ENCODE measurements around the gene VWC2. TPM values are rescaled to one million over a fixed set of nuclear protein-coding genes. Genes with fewer than 3 reads are reported as not detected.
"Not testable (repeated sequence)": the region's sequence is repeated elsewhere in the genome, so short reads cannot be mapped to it uniquely, and the experiment has no call there.

The VWC2 gene
- total RNA-seq, 1 donor from 2014 or later: 7.7 TPM

DNA sequence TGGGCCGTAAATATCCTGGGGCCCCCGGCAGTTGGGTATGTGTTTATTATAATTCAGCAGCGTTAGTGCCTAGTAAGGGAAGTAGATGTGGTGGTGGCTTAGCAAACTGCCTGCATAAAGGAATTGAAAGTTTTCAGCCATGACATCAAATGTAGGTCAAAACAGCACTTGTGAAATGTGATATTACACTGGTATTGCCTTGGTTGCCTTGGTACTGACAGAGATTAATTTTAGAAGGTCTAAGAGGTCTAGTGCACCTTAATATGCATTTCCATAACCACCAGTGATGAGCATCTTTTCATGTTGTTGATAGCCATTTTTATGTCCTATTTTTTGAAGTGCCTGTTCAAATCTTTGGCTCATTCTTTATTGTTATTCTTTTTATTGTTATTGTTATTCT is 50.1 kb downstream of the VWC2 start:
- intact Hi-C loops (cut with DNase I): no loop called here
- no peak for DNase-seq
- ATAC-seq (ENCODE audit: poor library complexity): peak; percentile 58

DNA sequence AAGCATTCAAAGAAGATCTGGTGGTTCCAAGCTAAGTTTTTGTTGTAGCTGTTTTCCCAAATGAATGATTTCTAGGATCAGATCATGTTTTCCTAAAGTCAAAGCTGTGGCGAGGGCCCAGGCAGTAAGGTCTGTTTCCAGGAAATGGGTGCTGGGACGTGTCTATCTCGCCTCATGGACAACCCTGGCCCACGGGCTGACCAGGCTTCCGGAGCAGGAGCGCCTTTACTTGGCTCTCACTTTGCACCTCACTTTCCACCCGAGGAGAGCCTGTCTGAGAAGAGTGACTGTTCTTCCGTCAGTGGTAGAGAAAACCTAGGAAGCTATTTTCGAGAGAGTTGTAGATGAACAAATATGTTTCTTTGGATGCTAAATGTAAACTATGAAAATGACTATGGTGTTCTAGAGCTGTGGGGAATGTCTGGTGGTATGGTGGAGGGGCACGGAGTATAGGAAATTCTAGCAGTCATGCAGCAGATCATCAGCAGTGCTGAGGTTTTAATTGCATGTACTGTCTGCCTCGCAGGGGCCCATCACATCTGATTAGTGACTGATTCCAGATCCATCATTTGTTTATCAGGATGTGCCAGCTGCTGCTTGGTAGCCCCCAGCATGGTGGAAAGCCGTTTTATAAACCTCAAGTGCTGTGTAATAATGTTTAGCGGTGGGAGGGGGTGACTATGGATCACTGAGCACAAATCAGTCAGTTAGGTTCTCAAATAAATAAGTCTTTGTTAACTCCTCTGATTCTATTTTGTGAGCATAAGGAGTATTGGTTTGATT is 66.6 kb downstream of the VWC2 start:
- DNase-seq (no peak), ATAC-seq (ENCODE audit: poor library complexity) (peak; percentile 34)
- intact Hi-C loops (cut with DNase I): no loop called here

DNA sequence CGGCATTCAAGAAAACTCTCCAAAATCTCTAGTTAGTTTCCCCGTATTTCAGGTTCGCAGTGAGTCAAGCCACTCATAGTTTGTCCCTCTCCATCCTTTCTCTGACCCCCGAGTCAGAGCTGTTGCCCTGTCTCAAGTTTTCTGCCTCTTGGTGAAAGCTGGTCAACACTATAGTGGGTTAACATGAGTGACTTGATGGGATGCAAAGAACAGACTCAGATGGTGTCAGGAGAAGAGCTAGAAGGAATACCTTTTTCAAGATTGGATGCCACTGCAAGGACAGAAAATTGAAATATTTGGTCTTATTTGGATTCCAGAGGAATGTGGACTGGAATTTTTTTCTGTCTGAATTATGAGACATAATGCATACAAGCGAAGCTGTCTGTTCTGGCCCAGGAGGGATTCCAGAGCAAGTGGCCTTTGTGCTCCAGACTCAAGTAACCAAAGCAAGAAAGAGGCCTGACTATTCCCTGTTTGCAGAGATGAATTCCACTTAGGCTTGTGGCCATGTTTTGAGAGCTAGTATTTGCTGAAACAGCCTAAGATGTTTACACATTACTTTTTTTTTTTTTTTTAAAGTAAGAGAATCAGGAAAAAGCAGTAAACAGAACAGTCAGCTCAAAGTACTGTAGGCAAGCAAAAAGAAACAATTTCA is 67.4 kb downstream of the VWC2 start:
- DNase-seq (no peak), ATAC-seq (ENCODE audit: poor library complexity) (no peak)
- intact Hi-C loops (cut with DNase I): no loop called here

DNA sequence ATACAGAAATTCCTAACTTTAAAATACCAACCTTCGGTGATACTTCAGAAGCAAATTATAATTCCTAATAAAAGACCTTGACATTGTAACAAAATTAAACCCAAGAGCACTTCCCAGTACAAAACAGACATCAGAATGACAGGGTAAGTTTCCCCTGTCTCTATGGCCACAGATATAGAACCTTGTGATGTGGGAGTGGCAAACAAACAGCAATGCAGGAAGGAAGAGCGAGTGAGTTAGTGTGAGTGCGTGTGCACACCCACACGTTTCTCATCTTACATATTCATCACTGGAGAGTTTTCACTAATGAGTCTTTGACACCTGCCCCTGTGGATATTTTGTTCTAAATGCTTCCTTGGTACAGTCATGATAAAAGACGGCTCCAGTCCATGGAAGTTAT is 72.2 kb downstream of the VWC2 start:
- no peak for DNase-seq
- peak; percentile 62 for ATAC-seq (ENCODE audit: poor library complexity)
- intact Hi-C loops (cut with DNase I): no loop called here

DNA sequence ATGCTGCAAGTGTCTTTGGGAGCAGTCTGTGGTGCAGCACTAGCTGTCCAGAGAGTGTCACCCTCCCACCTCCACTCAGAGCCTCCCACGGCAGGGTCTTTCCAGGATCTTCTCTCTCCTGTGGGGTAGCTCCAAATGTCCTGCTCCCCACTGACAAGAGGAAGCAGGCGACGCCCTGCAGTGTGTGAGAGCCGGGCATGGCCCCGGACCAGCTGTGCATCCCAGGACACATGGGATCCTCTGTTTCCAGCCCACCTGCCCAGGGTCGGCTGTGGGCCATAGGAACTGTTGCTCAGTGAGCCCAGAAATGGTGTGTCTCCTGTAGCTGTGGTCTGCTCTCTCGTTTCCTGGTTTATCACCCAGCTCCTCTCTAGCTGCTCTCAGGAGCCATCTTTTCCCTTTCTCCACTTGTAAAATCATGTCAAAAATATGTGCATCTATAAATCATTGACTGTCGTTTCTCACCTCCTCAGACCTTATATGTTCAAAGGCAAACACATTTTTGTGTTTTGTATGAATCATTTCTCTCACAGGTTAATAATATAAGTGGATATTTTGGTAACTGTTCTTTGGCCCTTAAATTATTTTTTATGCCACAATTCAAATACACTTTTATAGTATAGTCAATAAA is 74.9 kb downstream of the VWC2 start:
- ATAC-seq (ENCODE audit: poor library complexity): no peak

DNA sequence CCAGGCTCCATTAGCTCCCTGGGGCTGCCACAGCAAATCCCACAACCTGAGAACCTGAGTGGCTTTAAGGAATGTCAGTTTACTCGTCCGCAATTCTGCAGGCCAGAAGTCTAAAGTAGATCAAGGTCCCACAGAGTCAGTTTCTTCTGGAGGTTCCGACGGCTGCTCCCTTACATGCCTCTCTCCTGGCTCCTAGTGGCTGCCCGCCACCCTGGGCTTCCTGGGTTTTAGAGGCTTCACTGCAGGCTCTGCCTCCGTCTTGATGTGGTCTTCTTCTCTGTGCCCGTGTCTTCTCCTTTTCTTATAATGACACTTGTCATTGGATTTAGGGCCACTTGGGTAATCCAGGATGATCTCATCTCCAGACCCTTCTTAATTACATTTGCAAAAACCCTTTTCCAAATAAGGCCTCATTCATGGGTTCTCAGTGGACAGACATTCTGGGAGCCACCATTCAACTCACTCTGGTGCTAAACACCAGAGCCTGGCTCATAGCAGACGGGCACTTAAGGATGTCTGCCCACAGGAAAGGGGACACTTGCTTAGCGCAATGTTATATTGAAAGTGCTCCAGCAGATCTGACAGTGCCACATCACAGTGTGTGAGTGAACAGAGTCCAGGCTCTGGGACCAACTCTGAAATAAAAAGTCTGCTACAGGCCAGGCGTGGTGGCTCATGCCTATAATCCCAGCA is 77.6 kb downstream of the VWC2 start:
- ATAC-seq (ENCODE audit: poor library complexity): peak; percentile 67
- intact Hi-C loops (cut with DNase I): no loop called here
- no peak for DNase-seq

More for the DNA sequence above, 74.9 kb downstream of the VWC2 start:
- intact Hi-C loops (cut with DNase I): no loop called here
- no peak for DNase-seq

DNA sequence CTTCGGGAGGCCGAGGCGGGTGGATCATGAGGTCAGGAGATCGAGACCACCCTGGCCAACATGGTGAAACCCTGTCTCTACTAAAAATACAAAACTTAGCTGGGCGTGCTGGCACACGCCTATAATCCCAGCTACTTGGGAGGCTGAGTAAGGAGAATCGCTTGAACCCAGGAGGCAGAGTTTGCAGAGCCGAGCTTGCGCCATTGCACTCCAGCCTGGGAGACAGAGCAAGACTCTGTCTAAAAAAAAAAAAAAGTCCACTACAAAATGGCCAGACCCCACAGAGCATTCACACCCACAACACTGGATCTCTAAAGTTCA is 78.1 kb downstream of the VWC2 start:
- DNase-seq; intact Hi-C loops (cut with DNase I); ATAC-seq (ENCODE audit: poor library complexity): not testable (repeated sequence)

DNA sequence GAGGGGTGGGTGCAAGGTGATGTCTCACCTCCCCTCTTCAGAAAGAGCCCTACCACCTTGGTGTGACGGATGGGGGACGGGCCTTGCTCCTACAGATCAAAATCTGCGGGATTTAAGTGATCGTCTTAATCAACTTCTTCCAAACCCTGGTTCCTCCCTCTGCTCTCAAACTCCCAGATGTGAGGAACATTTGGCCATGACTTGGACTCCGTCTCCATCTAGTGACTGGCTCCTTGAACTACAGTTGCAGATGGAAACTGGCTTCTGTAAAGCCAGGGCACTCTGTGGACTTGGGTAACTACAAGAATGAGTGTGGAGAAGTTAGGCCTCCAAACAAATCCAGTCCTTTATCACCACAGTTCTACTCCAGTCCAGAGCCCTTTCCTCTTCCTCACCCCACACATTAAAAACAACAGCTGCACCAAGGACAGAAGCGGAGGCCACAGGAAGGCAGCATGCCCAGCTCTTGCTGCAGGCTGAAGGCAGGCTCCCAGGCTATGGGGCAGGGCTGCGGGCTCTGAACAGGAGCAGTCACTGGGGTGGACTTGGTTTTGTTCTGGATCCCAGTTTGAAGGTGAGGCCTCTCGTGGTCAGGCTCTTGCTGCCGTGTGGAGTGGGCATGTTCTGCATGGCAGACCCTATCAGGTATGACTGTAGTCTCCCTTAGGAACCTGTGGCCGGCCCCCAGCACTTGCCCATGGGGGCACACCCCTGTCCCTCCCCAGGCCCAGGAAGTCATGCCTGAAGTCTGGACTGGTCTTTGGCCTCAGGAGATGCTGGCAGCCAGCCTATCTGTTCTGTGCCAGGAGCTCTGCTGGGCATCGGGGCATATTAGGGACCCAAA is 79.4 kb downstream of the VWC2 start:
- ATAC-seq (ENCODE audit: poor library complexity) (peak; percentile 82), DNase-seq (no peak)
- intact Hi-C loops (cut with DNase I): no loop called here

DNA sequence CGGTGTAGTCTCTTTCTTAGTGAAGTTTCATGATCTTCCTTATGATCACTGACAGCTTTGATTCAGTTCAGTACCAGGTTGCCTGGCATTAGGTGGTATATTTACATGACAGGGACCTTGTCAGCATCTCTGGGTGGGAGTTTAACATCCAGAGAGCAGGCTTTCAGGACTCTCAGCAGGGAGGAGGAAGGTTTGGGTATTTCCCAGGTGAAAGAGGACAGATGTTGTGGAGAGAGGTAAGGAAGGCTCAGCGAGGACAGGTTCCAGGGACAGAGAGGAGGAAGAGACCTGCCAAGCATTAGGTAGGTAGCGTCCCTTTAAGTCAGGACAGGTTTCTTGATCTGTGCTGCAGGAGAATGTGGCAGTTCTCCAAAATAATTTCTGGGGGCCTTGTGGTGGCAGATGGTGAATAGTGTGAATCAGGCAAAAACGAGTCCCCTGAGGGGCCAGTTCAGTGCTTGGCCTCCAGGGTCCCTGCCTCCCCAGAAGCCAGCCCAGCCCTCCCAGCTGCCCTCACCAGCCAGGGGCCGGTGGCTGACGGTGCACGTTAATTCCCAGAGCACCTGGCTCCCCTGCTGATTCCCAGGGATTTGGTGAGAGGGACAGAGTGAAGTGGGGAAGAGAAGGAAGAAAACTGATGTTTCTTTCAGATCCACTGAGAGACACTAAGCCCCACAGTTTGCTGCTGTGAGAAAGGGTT is 82.0 kb downstream of the VWC2 start:
- no peak for DNase-seq
- ATAC-seq (ENCODE audit: poor library complexity): no peak
- intact Hi-C loops (cut with DNase I): no loop called here

DNA sequence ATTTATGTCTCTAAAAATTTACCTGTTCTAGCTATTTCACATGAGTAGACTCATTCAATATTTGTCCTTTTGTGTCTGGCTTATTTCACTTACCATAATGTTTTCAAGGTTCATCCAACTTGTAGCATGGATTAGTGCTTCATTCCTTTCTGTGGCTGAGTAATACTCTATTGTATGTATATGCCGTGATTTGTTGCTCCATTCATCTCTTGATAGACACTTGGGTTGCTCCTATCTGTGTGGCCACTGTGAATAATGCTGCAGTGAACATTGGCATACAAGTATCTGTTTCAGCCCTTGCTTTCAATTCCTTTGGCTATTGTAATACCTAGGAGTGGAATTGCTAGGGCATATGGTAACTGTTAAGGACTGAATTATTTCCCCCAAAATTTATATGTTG is 86.9 kb downstream of the VWC2 start:
- intact Hi-C loops (cut with DNase I): no loop called here
- ATAC-seq (ENCODE audit: poor library complexity) (no peak), DNase-seq (no peak)

DNA sequence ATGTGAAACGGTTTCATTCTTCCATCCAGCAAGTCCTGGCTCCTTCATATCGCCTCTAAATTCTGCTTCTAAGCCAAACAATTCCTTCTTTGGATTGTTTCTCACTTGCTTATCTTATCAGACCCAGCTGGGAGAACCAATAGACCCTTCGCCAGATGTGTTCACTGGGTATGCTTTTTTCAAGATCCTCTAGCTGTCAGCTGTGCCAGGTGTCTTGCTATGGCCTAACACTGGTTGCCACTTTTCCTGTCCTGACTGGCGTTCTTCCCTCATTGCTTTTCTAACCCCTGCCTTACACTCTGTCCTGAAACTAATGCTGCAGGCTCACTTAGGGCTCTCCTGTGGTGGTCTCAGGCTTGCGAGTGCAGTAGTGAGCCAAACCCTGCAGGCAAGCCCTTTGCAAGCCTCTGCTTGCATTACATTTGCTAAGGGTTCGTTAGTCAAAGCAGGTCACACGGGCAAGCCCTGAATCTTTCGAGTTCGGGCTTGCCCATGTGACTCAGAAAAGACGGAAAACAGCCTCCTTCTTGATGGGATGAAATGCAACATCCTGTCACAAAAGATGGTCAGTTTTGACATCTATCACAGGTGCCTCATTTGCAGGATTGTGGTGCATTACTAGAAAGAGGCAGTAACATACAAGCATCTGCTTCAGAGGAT is 92.8 kb downstream of the VWC2 start:
- ATAC-seq (ENCODE audit: poor library complexity): peak; percentile 90
- intact Hi-C loops (cut with DNase I): no loop called here
- DNase-seq: no peak

DNA sequence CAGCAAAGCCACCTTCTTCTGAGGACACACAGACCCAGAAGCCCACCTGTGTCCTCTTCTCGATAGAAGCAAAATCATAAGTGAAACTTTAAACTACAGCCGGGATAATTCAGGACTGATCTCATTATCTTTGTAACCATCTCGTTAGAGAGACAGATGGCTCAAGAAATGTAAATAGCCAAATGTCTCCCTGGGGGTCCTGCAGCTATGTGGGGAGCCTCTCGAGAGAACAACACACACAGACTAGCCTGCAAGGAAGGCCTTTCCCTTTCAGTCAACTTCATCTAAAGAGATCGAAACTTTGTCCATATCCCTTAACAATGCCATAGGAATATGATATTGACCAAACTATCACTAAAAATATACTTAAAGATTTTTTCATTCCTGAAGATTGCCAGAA is 93.5 kb downstream of the VWC2 start:
- intact Hi-C loops (cut with DNase I): no loop called here
- no peak for ATAC-seq (ENCODE audit: poor library complexity)
- DNase-seq: no peak

DNA sequence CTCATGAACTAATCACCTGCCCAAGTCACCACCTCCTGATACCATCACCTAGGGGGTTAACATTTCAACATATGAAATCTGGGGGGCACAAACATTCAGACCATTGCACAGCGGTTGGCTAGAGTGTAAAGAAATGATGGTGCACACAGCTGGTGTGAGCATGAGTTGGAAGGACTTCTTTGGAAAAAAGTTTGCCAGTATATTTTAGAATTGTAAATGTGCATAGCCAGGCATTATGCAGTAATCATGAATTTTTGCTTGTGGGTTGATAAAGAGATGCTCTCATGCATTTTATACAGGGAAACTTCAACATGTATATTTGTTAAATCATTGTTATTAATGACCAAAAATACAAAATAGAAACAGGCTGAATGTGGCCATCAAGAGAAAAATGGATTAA is 100.0 kb downstream of the VWC2 start:
- ATAC-seq (ENCODE audit: poor library complexity) (no peak), DNase-seq (no peak)
- intact Hi-C loops (cut with DNase I): no loop called here

DNA sequence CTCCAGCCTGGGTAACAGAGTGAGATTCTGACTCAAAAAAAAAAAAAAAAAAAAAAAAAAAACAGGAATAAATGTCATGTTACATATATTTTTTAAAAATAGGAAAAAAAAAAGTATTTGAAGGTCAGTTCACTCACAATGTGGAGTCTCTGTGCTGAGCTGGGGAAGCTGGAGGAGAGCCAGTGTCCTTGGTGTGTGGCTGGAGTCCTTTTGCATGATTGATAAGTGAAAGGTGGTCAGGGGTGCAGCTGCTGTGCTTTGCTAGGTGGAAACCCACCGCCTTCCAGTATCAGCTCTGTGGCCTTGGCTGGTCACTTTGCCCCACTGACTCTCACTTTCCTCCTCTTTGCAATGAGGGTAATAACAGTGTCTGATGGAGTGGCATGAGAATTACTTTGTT is 101.9 kb downstream of the VWC2 start:
- ATAC-seq (ENCODE audit: poor library complexity) (peak; percentile 45), DNase-seq (no peak)
- intact Hi-C loops (cut with DNase I): no loop called here

DNA sequence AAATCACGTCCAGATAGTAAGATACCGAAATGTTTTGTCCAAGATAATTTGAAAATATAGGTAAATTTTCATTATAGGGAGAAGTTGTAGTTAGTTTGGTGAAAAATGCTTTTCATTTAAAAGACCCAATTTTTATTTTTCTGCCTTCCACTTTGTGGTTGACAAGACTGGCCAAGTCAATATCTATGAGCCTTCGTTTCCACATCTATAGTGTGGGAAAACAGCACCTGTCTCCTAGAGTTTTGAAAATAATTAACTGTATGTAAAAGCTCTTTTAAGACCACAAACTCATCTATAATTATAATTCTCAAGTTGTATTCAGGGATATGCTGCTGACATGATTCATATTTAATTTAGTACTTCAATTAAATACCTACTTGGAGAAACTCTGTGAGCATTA is 102.8 kb downstream of the VWC2 start:
- no peak for DNase-seq
- ATAC-seq (ENCODE audit: poor library complexity): no peak
- intact Hi-C loops (cut with DNase I): no loop called here

DNA sequence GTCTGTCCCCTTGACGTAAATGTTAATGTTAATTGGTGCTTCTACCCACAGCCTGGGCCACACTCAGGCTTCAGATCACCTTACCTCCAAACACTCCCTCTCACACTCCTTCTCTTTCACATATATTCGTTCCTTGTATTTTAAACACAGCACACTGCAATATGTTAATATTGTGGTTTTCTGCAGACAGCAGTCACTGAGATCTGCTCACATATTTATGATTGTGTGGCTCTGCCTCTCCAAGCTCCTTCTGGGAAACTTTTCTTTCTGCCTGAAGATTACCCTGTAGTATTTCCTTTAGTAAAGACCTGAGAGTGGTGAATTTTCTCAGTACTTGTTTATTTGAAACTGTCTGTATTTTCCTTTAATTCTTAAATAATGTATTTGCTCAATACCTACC is 104.7 kb downstream of the VWC2 start:
- ATAC-seq (ENCODE audit: poor library complexity): no peak
- no peak for DNase-seq
- intact Hi-C loops (cut with DNase I): no loop called here

DNA sequence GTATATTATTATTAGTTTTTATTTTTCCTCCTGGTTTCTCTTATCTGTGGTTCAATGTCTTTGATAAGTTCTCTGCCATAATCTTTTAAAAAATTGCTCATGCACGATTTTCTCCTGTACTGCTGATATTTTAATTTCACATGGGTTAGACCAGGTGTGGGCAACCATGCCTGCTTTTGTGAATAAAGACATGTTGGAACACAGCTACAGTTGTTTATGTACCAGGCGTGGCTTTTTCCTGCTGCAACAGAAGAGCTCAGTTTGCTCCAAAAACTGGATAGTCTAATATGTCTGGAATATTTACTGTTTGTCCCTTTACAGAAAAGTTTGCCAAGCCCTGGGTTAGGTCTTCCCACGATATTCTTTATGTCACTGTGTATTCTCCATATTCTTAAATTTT is 105.2 kb downstream of the VWC2 start:
- intact Hi-C loops (cut with DNase I): no loop called here
- DNase-seq: no peak
- ATAC-seq (ENCODE audit: poor library complexity): no peak

DNA sequence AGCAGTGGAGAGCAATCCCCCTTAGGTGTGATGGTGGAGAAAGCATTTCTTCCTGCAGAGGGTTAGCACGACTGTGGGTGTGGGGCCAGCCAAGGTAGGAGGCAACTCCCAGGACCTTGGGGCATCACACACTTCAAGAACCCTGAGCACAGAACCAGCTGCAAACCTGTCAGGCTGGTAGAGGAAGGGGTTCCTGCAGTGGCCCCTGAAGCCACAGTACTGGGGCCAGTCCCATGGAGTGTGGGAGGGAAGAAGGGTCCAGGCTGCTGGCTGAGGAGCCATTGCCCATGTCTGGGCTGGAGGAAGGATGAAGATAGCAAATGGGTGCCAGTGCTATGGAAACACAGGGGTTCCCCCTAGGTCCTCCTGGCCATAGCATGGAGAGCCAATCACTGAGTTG is 110.5 kb downstream of the VWC2 start:
- intact Hi-C loops (cut with DNase I): no loop called here
- ATAC-seq (ENCODE audit: poor library complexity): no peak
- no peak for DNase-seq

Measured in Right ventricle myocardium superior (tissue), 1 donor.